Activated CD4-positive, alpha-beta T cell treated with anti-CD3 and anti-CD28 coated beads, Interleukin-10, Interleukin-2, amounts not matched to agents 100 ng/mL and 50 ng/mL, durations not matched to agents 16 hours and 8 hours (primary cell): Measurements from ENCODE around the gene OSBPL3.

Experiments
- DNase-seq: peaks from one replicate; pipeline ENCODE4 v3.0.0-alpha.2; 2020

The OSBPL3 gene

GRCh38 chr7:24825931-24826661 lies 153.9 kb downstream of the OSBPL3 start:
- no peak for DNase-seq

- no peak for DNase-seq
Measured at GRCh38 chr7:24825381-24825794, 154.6 kb downstream of the OSBPL3 start.

- DNase-seq, result no peak
Measured at GRCh38 chr7:24824896-24825295, 155.1 kb downstream of the OSBPL3 start.

- DNase-seq, result no peak
Measured at GRCh38 chr7:24824400-24824799, 155.6 kb downstream of the OSBPL3 start.

GRCh38 chr7:24821754-24822054 lies 158.3 kb downstream of the OSBPL3 start:
- no peak for DNase-seq

- DNase-seq, result peak; percentile 92
Measured at GRCh38 chr7:24821045-24821753, 158.8 kb downstream of the OSBPL3 start.

GRCh38 chr7:24820730-24821044 lies 159.3 kb downstream of the OSBPL3 start:
- no peak for DNase-seq

GRCh38 chr7:24819916-24820689 lies 159.9 kb downstream of the OSBPL3 start:
- DNase-seq, result peak; percentile 90

GRCh38 chr7:24817339-24817738 lies 162.6 kb downstream of the OSBPL3 start:
- no peak for DNase-seq

- DNase-seq, result no peak
Measured at GRCh38 chr7:24816868-24817267, 163.1 kb downstream of the OSBPL3 start.

- peak; percentile 41 for DNase-seq
Measured at GRCh38 chr7:24812305-24812945, 167.6 kb downstream of the OSBPL3 start.

- no peak for DNase-seq
Measured at GRCh38 chr7:24808518-24808917, 171.5 kb downstream of the OSBPL3 start.

- no peak for DNase-seq
Measured at GRCh38 chr7:24802300-24802699, 177.7 kb downstream of the OSBPL3 start.

- no peak for DNase-seq
Measured at GRCh38 chr7:24801883-24802282, 178.1 kb downstream of the OSBPL3 start.

GRCh38 chr7:24800667-24801066 lies 179.3 kb downstream of the OSBPL3 start:
- DNase-seq, result peak; percentile 66

- DNase-seq, result no peak
Measured at GRCh38 chr7:24800073-24800472, 179.9 kb downstream of the OSBPL3 start.

- no peak for DNase-seq
Measured at GRCh38 chr7:24799506-24799905, 180.5 kb downstream of the OSBPL3 start.

GRCh38 chr7:24798261-24798660 lies 181.7 kb downstream of the OSBPL3 start:
- no peak for DNase-seq

GRCh38 chr7:24797270-24797669 lies 182.7 kb downstream of the OSBPL3 start:
- no peak for DNase-seq

- DNase-seq, result no peak
Measured at GRCh38 chr7:24795407-24795767, 184.6 kb downstream of the OSBPL3 start.

GRCh38 chr7:24794751-24795406 lies 185.1 kb downstream of the OSBPL3 start:
- DNase-seq, result peak; percentile 64

- no peak for DNase-seq
Measured at GRCh38 chr7:24793982-24794648, 185.9 kb downstream of the OSBPL3 start.
